HCT116 (cell line): ENCODE measurements around the gene P4HA1. TPM values are rescaled to one million over a fixed set of nuclear protein-coding genes. Genes with fewer than 3 reads are reported as not detected.

Source experiments
- ATAC-seq: fragments of 200-7000 bp; cut with Tn5 transposase; 2 replicates; pipeline ENCODE4 v1.9.1; 2020; ENCODE audit warnings: mild to moderate bottlenecking, moderate library complexity
- BruUV-seq: library from RNA; stranded (reverse); fragments of 400-500 nt; replicated peaks from 2 replicates; lab custom pipeline; 2021; lab: Mats Ljungman, UMichigan
- CTCF ChIA-PET: fragments of 300-600 bp; sonication (Branson Sonifier 250); formaldehyde crosslinking; loops from one replicate; lab custom pipeline; 2021; ENCODE audit warnings: antibody characterized with exemption; lab: Charles Lee
- POLR2A ChIA-PET: fragments of 300-600, 350-600 bp; sonication (Branson Sonifier 250); formaldehyde crosslinking; loops from one replicate; lab custom pipeline; 2021; ENCODE audit warnings: antibody characterized with exemption; lab: Charles Lee
- RAD21 ChIA-PET, 2 experiments: fragments of 300-600 bp; sonication (Branson Sonifier 250); formaldehyde crosslinking; loops; one replicate each; lab custom pipeline; 2023; ENCODE audit warnings: low total read pairs in 2 of 2; ENCODE audit not compliant: uncharacterized antibody in 2 of 2, unreplicated experiment in 2 of 2, low non-redundant PET in 1 of 2; lab: Charles Lee
- DNase-seq: peaks from one replicate; pipeline ENCODE4 v3.0.0-alpha.2; 2010; ENCODE audit warnings: low read depth, low spot score
- H2AFZ ChIP-seq: fragments of 200-600 bp; shearing (Covaris generic), sonication (generic); 2 replicates; pipeline ENCODE4 v1.6.1; 2017; ENCODE audit warnings: low read depth, mixed run types, mixed read lengths, antibody characterized with exemption, low read length; ENCODE audit not compliant: poor library complexity, severe bottlenecking
- H3K27ac ChIP-seq: 2 replicates; pipeline ENCODE4 v1.5.1; 2012; ENCODE audit warnings: low read depth, low read length
- H3K27me3 ChIP-seq: fragments of 200-600 bp; sonication (generic); 2 replicates; pipeline ENCODE4 v1.6.1; 2016; ENCODE audit warnings: mixed run types, low read length, mixed read lengths; ENCODE audit not compliant: insufficient read depth
- H3K36me3 ChIP-seq, 2 experiments: fragments of 200-500 bp in 1 of 2; fragments of 200-600 bp in 1 of 2; sonication (Bioruptor generic) in 1 of 2; sonication (generic) in 1 of 2; 2 replicates each; pipeline versions ENCODE4 v1.5.1 to v1.6.1; 2014 to 2016; ENCODE audit warnings: low read length in 2 of 2, inconsistent platforms in 1 of 2, mixed read lengths in 1 of 2, mixed run types in 1 of 2; ENCODE audit not compliant: insufficient read depth in 2 of 2, control insufficient read depth in 1 of 2
- H3K4me1 ChIP-seq, 2 experiments: fragments of 200-600 bp in 1 of 2; sonication (generic) in 1 of 2; 2 replicates each; pipeline versions ENCODE4 v1.5.1 to v1.6.1; 2012 to 2017; ENCODE audit warnings: low read length in 2 of 2, inconsistent platforms in 1 of 2, mild to moderate bottlenecking in 1 of 2, mixed read lengths in 1 of 2, mixed run types in 1 of 2, moderate library complexity in 1 of 2; ENCODE audit not compliant: insufficient read depth in 2 of 2, control insufficient read depth in 1 of 2
- H3K4me2 ChIP-seq: fragments of 200-600 bp; sonication (generic); 2 replicates; pipeline ENCODE4 v1.6.1; 2017; ENCODE audit warnings: mixed run types, low read length, mixed read lengths
- H3K4me3 ChIP-seq, 2 experiments: fragments of 200-600 bp in 1 of 2; sonication (generic) in 1 of 2; replicated peaks in 1 of 2; 2 replicates each; pipeline ENCODE4 v1.5.1; 2011 to 2016; ENCODE audit warnings: low read length in 2 of 2, control low read depth in 1 of 2, low read depth in 1 of 2, mild to moderate bottlenecking in 1 of 2, mixed read lengths in 1 of 2, mixed run types in 1 of 2
- H3K79me2 ChIP-seq: fragments of 200-600 bp; sonication (generic); 2 replicates; pipeline ENCODE4 v1.6.1; 2017; ENCODE audit warnings: mild to moderate bottlenecking, mixed run types, low read length, moderate library complexity, mixed read lengths; ENCODE audit not compliant: insufficient read depth
- H3K9ac ChIP-seq: fragments of 200-600 bp; sonication (generic); 2 replicates; pipeline ENCODE4 v1.6.1; 2016; ENCODE audit warnings: low read length, mixed read lengths
- H3K9me2 ChIP-seq: fragments of 200-600 bp; sonication (generic), shearing (Covaris generic); 2 replicates; pipeline ENCODE4 v1.6.1; 2017; ENCODE audit warnings: mixed run types, mild to moderate bottlenecking, moderate library complexity; ENCODE audit not compliant: insufficient read depth
- H3K9me3 ChIP-seq, 2 experiments: fragments of 200-500 bp in 1 of 2; fragments of 200-600 bp in 1 of 2; sonication (Bioruptor generic) in 1 of 2; sonication (generic) in 1 of 2; 2 replicates each; pipeline ENCODE4 v1.6.1; 2014 to 2017; ENCODE audit warnings: low read length in 2 of 2, mixed read lengths in 2 of 2, inconsistent platforms in 1 of 2, low read depth in 1 of 2, mild to moderate bottlenecking in 1 of 2, mixed run types in 1 of 2, moderate library complexity in 1 of 2; ENCODE audit not compliant: control insufficient read depth in 1 of 2, insufficient read depth in 1 of 2
- H4K20me1 ChIP-seq: fragments of 200-600 bp; sonication (generic), shearing (Covaris generic); 2 replicates; pipeline ENCODE4 v1.6.1; 2017; ENCODE audit warnings: mixed run types, mild to moderate bottlenecking, moderate library complexity; ENCODE audit not compliant: insufficient read depth
- ATF3 ChIP-seq: IDR thresholded peaks from 2 replicates; pipeline ENCODE4 v1.6.1; 2012
- CBX3 ChIP-seq: IDR thresholded peaks from 2 replicates; pipeline ENCODE4 v1.6.1; 2012; ENCODE audit warnings: low read depth
- CEBPB ChIP-seq: IDR thresholded peaks from 2 replicates; pipeline ENCODE4 v1.6.1; 2012; ENCODE audit warnings: low read depth
- EGR1 ChIP-seq: IDR thresholded peaks from 2 replicates; pipeline ENCODE4 v1.6.1; 2012; ENCODE audit warnings: low read depth
- ELF1 ChIP-seq: IDR thresholded peaks from 2 replicates; pipeline ENCODE4 v1.6.1; 2012; ENCODE audit warnings: low read depth, borderline replicate concordance
- EZH2 ChIP-seq: fragments of 200-600 bp; sonication (generic); IDR thresholded peaks from 2 replicates; pipeline ENCODE4 v1.6.1; 2017; ENCODE audit warnings: antibody characterized with exemption, mixed run types
- EZH2phosphoT487 ChIP-seq: fragments of 200-600 bp; IDR thresholded peaks from 2 replicates; pipeline ENCODE4 v1.6.1; 2018; ENCODE audit warnings: antibody characterized with exemption, borderline replicate concordance
- FOSL1 ChIP-seq: IDR thresholded peaks from 2 replicates; pipeline ENCODE4 v1.6.1; 2012; ENCODE audit warnings: low read depth
- JUND ChIP-seq: IDR thresholded peaks from 2 replicates; pipeline ENCODE4 v1.6.1; 2012
- POLR2A ChIP-seq: IDR thresholded peaks from 2 replicates; pipeline ENCODE4 v1.7.0; 2011; ENCODE audit warnings: borderline replicate concordance; ENCODE audit not compliant: insufficient read depth, insufficient read length; ENCODE audit errors: extremely low read depth
- POLR2AphosphoS5 ChIP-seq: IDR thresholded peaks from 2 replicates; pipeline ENCODE4 v1.6.1; 2011; ENCODE audit warnings: mild to moderate bottlenecking, low read depth, low read length, moderate library complexity
- REST ChIP-seq: IDR thresholded peaks from 2 replicates; pipeline ENCODE4 v1.6.1; 2012; ENCODE audit warnings: low read depth
- SIN3A ChIP-seq: IDR thresholded peaks from 2 replicates; pipeline ENCODE4 v1.6.1; 2012; ENCODE audit warnings: low read depth
- SRF ChIP-seq: IDR thresholded peaks from 2 replicates; pipeline ENCODE4 v1.6.1; 2012; ENCODE audit warnings: low read depth
- TCF7L2 ChIP-seq: IDR thresholded peaks from 2 replicates; pipeline ENCODE4 v1.7.0; 2011; ENCODE audit warnings: borderline replicate concordance, inconsistent platforms; ENCODE audit not compliant: insufficient read depth, insufficient read length; ENCODE audit errors: extremely low read depth
- YY1 ChIP-seq: IDR thresholded peaks from 2 replicates; pipeline ENCODE4 v1.6.1; 2011; ENCODE audit warnings: low read length, low read depth, moderate library complexity, mild to moderate bottlenecking; ENCODE audit not compliant: insufficient replicate concordance; ENCODE audit errors: extremely low read depth
- ZFX ChIP-seq: fragments of 450-650 bp; IDR thresholded peaks from 2 replicates; pipeline ENCODE4 v1.6.1; 2017
- ZNF274 ChIP-seq: fragments of 200-500 bp; sonication (Bioruptor generic); IDR thresholded peaks from 2 replicates; pipeline ENCODE4 v1.6.1; 2014; ENCODE audit warnings: mild to moderate bottlenecking, low read depth, low read length, inconsistent platforms
- intact Hi-C: fragments of 100-400 bp; cut with micrococcal nuclease; formaldehyde crosslinking; loops from 2 replicates; pipeline ENCODE4 v1.10.0; 2022
- total RNA-seq: library from RNA; stranded (reverse); gene quantifications from one replicate; pipeline ENCODE4 v1.2.1, GENCODE V29; 2021; ENCODE audit not compliant: unreplicated experiment
- TF ChIP-seq, protein P1 (sequence below): IDR thresholded peaks from 2 replicates; pipeline ENCODE4 v1.6.1; 2012
- TF ChIP-seq, protein P2 (sequence below): IDR thresholded peaks from 2 replicates; pipeline ENCODE4 v1.6.1; 2011; ENCODE audit warnings: mild to moderate bottlenecking, low read length, moderate library complexity; ENCODE audit not compliant: insufficient replicate concordance; ENCODE audit errors: extremely low read depth

Gene P4HA1
- total RNA-seq, 1 experiment from 2014 or later = 49.7 TPM

DNA sequence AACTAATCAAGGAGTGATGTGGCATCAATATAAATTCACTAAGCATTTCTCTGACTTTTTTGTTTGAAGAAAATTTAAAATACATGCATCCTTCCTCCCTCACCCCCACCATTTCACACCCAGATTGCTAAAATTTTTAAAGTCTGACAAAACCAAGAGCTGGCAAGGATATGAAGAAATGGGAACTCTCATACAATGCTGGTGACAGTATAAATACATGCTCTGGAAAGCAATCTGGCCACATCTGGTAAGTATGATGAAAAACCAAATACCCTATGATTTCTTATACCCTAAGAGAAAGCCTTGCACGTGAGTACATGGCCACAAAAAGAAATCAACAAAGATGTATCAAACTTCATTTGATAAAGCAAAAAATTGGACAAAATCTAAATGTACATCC is 31.2 kb downstream of the P4HA1 start:
- Histone ChIP-seq H3K9me2 (no peaks in the 10 kb centered on the region), H3K9me3 (no peaks in the 10 kb centered on the region), H2AFZ (no peak overlapping the region), H3K4me1 (no peaks in the 10 kb centered on the region), H3K9ac (no peak overlapping the region), H3K79me2 (no peaks in the 10 kb centered on the region), H3K36me3 (peaks cover 7 to 16% of the 10 kb centered on the region in 2 experiments; a peak in 3 of 4 replicates), H3K27ac (no peak overlapping the region), H4K20me1 (no peaks in the 10 kb centered on the region), H3K4me2 (no peak overlapping the region), H3K27me3 (no peaks in the 10 kb centered on the region), H3K4me3 (no peak overlapping the region)
- POLR2A ChIA-PET = no interaction called here
- CTCF ChIA-PET = no interaction called here
- no peak for TF ChIP-seq EZH2
- TF ChIP-seq SIN3A = no peak
- no peak for TF ChIP-seq CBX3
- TF ChIP-seq POLR2AphosphoS5 = no peak
- TF ChIP-seq POLR2A = no peak
- no peak for TF ChIP-seq SRF
- TF ChIP-seq, protein P1, sequence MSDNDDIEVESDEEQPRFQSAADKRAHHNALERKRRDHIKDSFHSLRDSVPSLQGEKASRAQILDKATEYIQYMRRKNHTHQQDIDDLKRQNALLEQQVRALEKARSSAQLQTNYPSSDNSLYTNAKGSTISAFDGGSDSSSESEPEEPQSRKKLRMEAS = no peak
- TF ChIP-seq CEBPB = no peak
- no peak for TF ChIP-seq TCF7L2
- no peak for TF ChIP-seq EGR1
- no peak for TF ChIP-seq ZNF274
- TF ChIP-seq JUND = no peak
- TF ChIP-seq REST = no peak
- no peak for TF ChIP-seq ZFX
- TF ChIP-seq FOSL1 = no peak
- no peak for TF ChIP-seq ELF1
- TF ChIP-seq, protein P2, sequence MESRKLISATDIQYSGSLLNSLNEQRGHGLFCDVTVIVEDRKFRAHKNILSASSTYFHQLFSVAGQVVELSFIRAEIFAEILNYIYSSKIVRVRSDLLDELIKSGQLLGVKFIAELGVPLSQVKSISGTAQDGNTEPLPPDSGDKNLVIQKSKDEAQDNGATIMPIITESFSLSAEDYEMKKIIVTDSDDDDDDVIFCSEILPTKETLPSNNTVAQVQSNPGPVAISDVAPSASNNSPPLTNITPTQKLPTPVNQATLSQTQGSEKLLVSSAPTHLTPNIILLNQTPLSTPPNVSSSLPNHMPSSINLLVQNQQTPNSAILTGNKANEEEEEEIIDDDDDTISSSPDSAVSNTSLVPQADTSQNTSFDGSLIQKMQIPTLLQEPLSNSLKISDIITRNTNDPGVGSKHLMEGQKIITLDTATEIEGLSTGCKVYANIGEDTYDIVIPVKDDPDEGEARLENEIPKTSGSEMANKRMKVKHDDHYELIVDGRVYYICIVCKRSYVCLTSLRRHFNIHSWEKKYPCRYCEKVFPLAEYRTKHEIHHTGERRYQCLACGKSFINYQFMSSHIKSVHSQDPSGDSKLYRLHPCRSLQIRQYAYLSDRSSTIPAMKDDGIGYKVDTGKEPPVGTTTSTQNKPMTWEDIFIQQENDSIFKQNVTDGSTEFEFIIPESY = no peak
- no peak for TF ChIP-seq ATF3
- TF ChIP-seq EZH2phosphoT487 = no peak
- no peak for TF ChIP-seq YY1
- intact Hi-C loops = loop anchor here (10.0 kb wide), 1 partner anchor 371 kb away; the partner anchor contains the start of gene MCU
- ATAC-seq (no peak), DNase-seq (no peak)
- no TSS peak for BruUV-seq
- RAD21 ChIA-PET = no interaction called here
